ENCODE data around the gene SARS2.

SARS2 gene

GRCh38 chr19:38956264-38956663 is 25.7 kb upstream of the SARS2 start:
- Histone ChIP-seq H3K4me3 (ENCODE audit: control insufficient read depth in 1 of 7, extremely low read depth in 1 of 7, insufficient read depth in 4 of 7, low read depth in 2 of 7, low read length in 6 of 7) (no peak overlapping the region), H3K9me3 (ENCODE audit: control extremely low read depth in 1 of 5, control insufficient read depth in 4 of 5, insufficient read depth in 2 of 5, low read depth in 1 of 5, low read length in 4 of 5) (no peaks in the 10 kb centered on the region), H3K27ac (ENCODE audit: insufficient read depth in 1 of 2, low read depth in 1 of 2, low read length in 2 of 2, poor library complexity in 1 of 2, severe bottlenecking in 2 of 2) (no peak overlapping the region), H3K27me3 (replicated peaks in 2 of 5; ENCODE audit: control insufficient read depth in 4 of 5, insufficient read depth in 5 of 5, low read length in 4 of 5) (peaks cover 0 to 1% (median 0%) of the 10 kb centered on the region in 5 experiments), H3K36me3 (ENCODE audit: control insufficient read depth in 4 of 4, insufficient read depth in 4 of 4, low read length in 3 of 4) (no peaks in the 10 kb centered on the region), H3K4me1 (ENCODE audit: control extremely low read depth in 1 of 4, control insufficient read depth in 4 of 4, insufficient read depth in 4 of 4, low read length in 3 of 4) (no peaks in the 10 kb centered on the region)
- WGBS (ENCODE audit: insufficient coverage) = 100% methylated on average over 1 of the region's 2 CpGs
- no peak for DNase-seq
- CTCF ChIA-PET = interaction anchor here (0.6 to 1.2 kb wide), 4 partner anchors 15 to 136 kb away, joined by 3 to 4 read pairs (median 4); no protein-coding TSS in a partner anchor
- POLR2A ChIA-PET = no interaction called here

- CTCF ChIA-PET = interaction anchor here (1.1 to 2.0 kb wide), 3 partner anchors 53 to 438 kb away, joined by 3 to 5 read pairs (median 3); no protein-coding TSS in a partner anchor
- no peaks in the 10 kb centered on the region for H3K9me3 ChIP-seq (ENCODE audit: control extremely low read depth in 1 of 5, control insufficient read depth in 4 of 5, insufficient read depth in 2 of 5, low read depth in 1 of 5, low read length in 4 of 5)
- WGBS (ENCODE audit: insufficient coverage) = 90% methylated on average over 4 of the region's 4 CpGs
- H3K27me3 ChIP-seq (replicated peaks in 2 of 5; ENCODE audit: control insufficient read depth in 4 of 5, insufficient read depth in 5 of 5, low read length in 4 of 5) = peaks cover 0 to 15% (median 4%) of the 10 kb centered on the region in 5 experiments
- H3K4me3 ChIP-seq (ENCODE audit: control insufficient read depth in 1 of 7, extremely low read depth in 1 of 7, insufficient read depth in 4 of 7, low read depth in 2 of 7, low read length in 6 of 7) = no peak overlapping the region
- H3K4me1 ChIP-seq (ENCODE audit: control extremely low read depth in 1 of 4, control insufficient read depth in 4 of 4, insufficient read depth in 4 of 4, low read length in 3 of 4) = peaks cover 0 to 10% (median 5%) of the 10 kb centered on the region in 4 experiments
- POLR2A ChIA-PET = no interaction called here
- H3K27ac ChIP-seq (ENCODE audit: insufficient read depth in 1 of 2, low read depth in 1 of 2, low read length in 2 of 2, poor library complexity in 1 of 2, severe bottlenecking in 2 of 2) = no peak overlapping the region
- H3K36me3 ChIP-seq (ENCODE audit: control insufficient read depth in 4 of 4, insufficient read depth in 4 of 4, low read length in 3 of 4) = no peaks in the 10 kb centered on the region
- DNase-seq = no peak
Observed at GRCh38 chr19:38953677-38954076, 23.1 kb upstream of the SARS2 start.

GRCh38 chr19:38952395-38953165 is 22.0 kb upstream of the SARS2 start:
- Histone ChIP-seq H3K9me3 (ENCODE audit: control extremely low read depth in 1 of 5, control insufficient read depth in 4 of 5, insufficient read depth in 2 of 5, low read depth in 1 of 5, low read length in 4 of 5) (no peaks in the 10 kb centered on the region), H3K36me3 (ENCODE audit: control insufficient read depth in 4 of 4, insufficient read depth in 4 of 4, low read length in 3 of 4) (no peaks in the 10 kb centered on the region), H3K4me1 (ENCODE audit: control extremely low read depth in 1 of 4, control insufficient read depth in 4 of 4, insufficient read depth in 4 of 4, low read length in 3 of 4) (peaks cover 0 to 10% (median 5%) of the 10 kb centered on the region in 4 experiments), H3K4me3 (ENCODE audit: control insufficient read depth in 1 of 7, extremely low read depth in 1 of 7, insufficient read depth in 4 of 7, low read depth in 2 of 7, low read length in 6 of 7) (no peak overlapping the region), H3K27me3 (replicated peaks in 2 of 5; ENCODE audit: control insufficient read depth in 4 of 5, insufficient read depth in 5 of 5, low read length in 4 of 5) (peaks cover 0 to 17% (median 5%) of the 10 kb centered on the region in 5 experiments), H3K27ac (ENCODE audit: insufficient read depth in 1 of 2, low read depth in 1 of 2, low read length in 2 of 2, poor library complexity in 1 of 2, severe bottlenecking in 2 of 2) (no peak overlapping the region)
- ChIA-PET POLR2A (no interaction called here), CTCF (interaction anchor here (0.6 to 3.3 kb wide), 7 partner anchors 9 to 437 kb away, joined by 3 to 12 read pairs (median 3); no protein-coding TSS in a partner anchor)
- DNase-seq = peak; percentile 59 to 79 (median 74)
- 68% methylated on average over 12 of the region's 13 CpGs for WGBS (ENCODE audit: insufficient coverage)

- 20% methylated on average over 1 of the region's 3 CpGs for WGBS (ENCODE audit: insufficient coverage)
- DNase-seq = no peak
- ChIA-PET POLR2A (no interaction called here), CTCF (interaction anchor here (3.3 kb wide), 1 partner anchor 11 kb away, joined by 12 read pairs; no protein-coding TSS in a partner anchor)
- Histone ChIP-seq H3K27ac (ENCODE audit: insufficient read depth in 1 of 2, low read depth in 1 of 2, low read length in 2 of 2, poor library complexity in 1 of 2, severe bottlenecking in 2 of 2) (no peak overlapping the region), H3K4me3 (ENCODE audit: control insufficient read depth in 1 of 7, extremely low read depth in 1 of 7, insufficient read depth in 4 of 7, low read depth in 2 of 7, low read length in 6 of 7) (no peak overlapping the region), H3K36me3 (ENCODE audit: control insufficient read depth in 4 of 4, insufficient read depth in 4 of 4, low read length in 3 of 4) (no peaks in the 10 kb centered on the region), H3K27me3 (replicated peaks in 2 of 5; ENCODE audit: control insufficient read depth in 4 of 5, insufficient read depth in 5 of 5, low read length in 4 of 5) (peaks cover 0 to 17% (median 5%) of the 10 kb centered on the region in 5 experiments), H3K4me1 (ENCODE audit: control extremely low read depth in 1 of 4, control insufficient read depth in 4 of 4, insufficient read depth in 4 of 4, low read length in 3 of 4) (peaks cover 0 to 10% (median 5%) of the 10 kb centered on the region in 4 experiments), H3K9me3 (ENCODE audit: control extremely low read depth in 1 of 5, control insufficient read depth in 4 of 5, insufficient read depth in 2 of 5, low read depth in 1 of 5, low read length in 4 of 5) (no peaks in the 10 kb centered on the region)
Observed at GRCh38 chr19:38951187-38951586, 20.6 kb upstream of the SARS2 start.

GRCh38 chr19:38949580-38950367 is 19.2 kb upstream of the SARS2 start:
- H3K27me3 ChIP-seq (replicated peaks in 2 of 5; ENCODE audit: control insufficient read depth in 4 of 5, insufficient read depth in 5 of 5, low read length in 4 of 5) = peaks cover 0 to 17% (median 5%) of the 10 kb centered on the region in 5 experiments
- H3K36me3 ChIP-seq (ENCODE audit: control insufficient read depth in 4 of 4, insufficient read depth in 4 of 4, low read length in 3 of 4) = no peaks in the 10 kb centered on the region
- CTCF ChIA-PET = interaction anchor here (3.3 kb wide), 1 partner anchor 10 kb away, joined by 12 read pairs; no protein-coding TSS in a partner anchor
- no peaks in the 10 kb centered on the region for H3K9me3 ChIP-seq (ENCODE audit: control extremely low read depth in 1 of 5, control insufficient read depth in 4 of 5, insufficient read depth in 2 of 5, low read depth in 1 of 5, low read length in 4 of 5)
- DNase-seq = peak; percentile 88 to 90 (median 89)
- H3K27ac ChIP-seq (ENCODE audit: insufficient read depth in 1 of 2, low read depth in 1 of 2, low read length in 2 of 2, poor library complexity in 1 of 2, severe bottlenecking in 2 of 2) = no peak overlapping the region
- peaks cover 0 to 10% (median 5%) of the 10 kb centered on the region in 4 experiments for H3K4me1 ChIP-seq (ENCODE audit: control extremely low read depth in 1 of 4, control insufficient read depth in 4 of 4, insufficient read depth in 4 of 4, low read length in 3 of 4)
- 4% methylated on average over 54 of the region's 72 CpGs for WGBS (ENCODE audit: insufficient coverage)
- POLR2A ChIA-PET = no interaction called here
- H3K4me3 ChIP-seq (ENCODE audit: control insufficient read depth in 1 of 7, extremely low read depth in 1 of 7, insufficient read depth in 4 of 7, low read depth in 2 of 7, low read length in 6 of 7) = peak overlapping the region in 3 of 7 experiments; percentile 52 to 65 (median 64)

GRCh38 chr19:38946229-38947010 is 15.9 kb upstream of the SARS2 start:
- peak in 2 of 3 donors; percentile 25 to 32 for DNase-seq
- Histone ChIP-seq H3K9me3 (ENCODE audit: control extremely low read depth in 1 of 5, control insufficient read depth in 4 of 5, insufficient read depth in 2 of 5, low read depth in 1 of 5, low read length in 4 of 5) (no peaks in the 10 kb centered on the region), H3K4me3 (ENCODE audit: control insufficient read depth in 1 of 7, extremely low read depth in 1 of 7, insufficient read depth in 4 of 7, low read depth in 2 of 7, low read length in 6 of 7) (no peak overlapping the region), H3K36me3 (ENCODE audit: control insufficient read depth in 4 of 4, insufficient read depth in 4 of 4, low read length in 3 of 4) (no peaks in the 10 kb centered on the region), H3K27ac (ENCODE audit: insufficient read depth in 1 of 2, low read depth in 1 of 2, low read length in 2 of 2, poor library complexity in 1 of 2, severe bottlenecking in 2 of 2) (no peak overlapping the region), H3K4me1 (ENCODE audit: control extremely low read depth in 1 of 4, control insufficient read depth in 4 of 4, insufficient read depth in 4 of 4, low read length in 3 of 4) (peaks cover 0 to 10% (median 5%) of the 10 kb centered on the region in 4 experiments), H3K27me3 (replicated peaks in 2 of 5; ENCODE audit: control insufficient read depth in 4 of 5, insufficient read depth in 5 of 5, low read length in 4 of 5) (peaks cover 0 to 17% (median 5%) of the 10 kb centered on the region in 5 experiments)
- 87% methylated on average over 7 of the region's 11 CpGs for WGBS (ENCODE audit: insufficient coverage)
- CTCF ChIA-PET = interaction anchor here (0.7 to 1.5 kb wide), 2 partner anchors 13 to 16 kb away, joined by 3 to 4 read pairs; partner anchors contain the start of genes MRPS12 and SARS2
- POLR2A ChIA-PET = no interaction called here
